CD1c-positive myeloid dendritic cell (primary cell): ENCODE measurements around the gene GPRC6A.

Experiments
- DNase-seq: peaks from one replicate; pipeline ENCODE4 v3.0.0-alpha.2; 2016; ENCODE audit errors: extremely low spot score

GPRC6A gene

DNA sequence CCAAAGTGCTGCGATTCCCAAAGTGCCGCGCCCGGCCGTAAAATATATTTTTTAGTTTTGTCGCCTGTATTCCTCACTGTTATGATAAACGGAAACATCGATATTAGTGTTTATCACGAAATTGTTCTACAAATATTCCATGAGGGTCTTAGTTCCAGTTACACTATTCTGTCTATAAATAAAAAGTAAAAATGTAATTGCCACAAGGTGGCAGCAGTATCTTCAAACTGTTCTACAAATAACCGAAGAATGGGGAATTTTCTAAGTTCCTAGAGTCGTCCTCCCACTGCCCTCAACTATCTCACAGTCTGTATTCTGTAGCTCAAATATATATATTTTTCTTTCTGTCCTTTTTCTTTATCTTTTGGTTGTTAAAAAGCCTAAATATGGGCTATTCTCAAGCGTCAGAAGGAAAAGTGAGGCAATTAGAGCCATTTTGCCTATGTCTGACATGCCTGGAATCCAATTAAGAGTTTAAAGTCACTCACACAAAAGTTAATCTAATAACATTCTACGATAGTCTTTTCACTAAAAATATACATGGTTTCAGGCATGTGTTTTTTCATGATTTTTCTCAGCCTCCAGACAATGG lies 49.2 kb downstream of the GPRC6A start:
- peak; percentile 37 for DNase-seq

DNA sequence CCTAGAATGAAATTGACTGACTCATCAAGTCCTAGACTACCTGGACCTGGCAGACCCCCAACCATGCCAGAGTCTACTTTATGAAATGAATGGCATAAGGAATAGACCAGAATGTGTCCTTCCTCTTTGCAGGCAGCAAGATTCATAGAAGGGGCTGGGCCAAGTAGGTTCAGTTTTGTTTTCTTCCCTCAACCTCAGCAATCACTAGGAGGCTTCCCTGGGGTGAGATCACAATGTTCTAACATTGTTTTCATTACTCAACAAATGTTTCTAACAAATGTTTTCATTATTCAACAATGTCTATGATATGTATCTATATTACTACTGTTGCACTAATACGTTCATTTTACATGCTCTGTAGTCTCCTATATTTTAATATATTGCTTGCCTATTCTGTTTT lies 55.0 kb downstream of the GPRC6A start:
- no peak for DNase-seq

DNA sequence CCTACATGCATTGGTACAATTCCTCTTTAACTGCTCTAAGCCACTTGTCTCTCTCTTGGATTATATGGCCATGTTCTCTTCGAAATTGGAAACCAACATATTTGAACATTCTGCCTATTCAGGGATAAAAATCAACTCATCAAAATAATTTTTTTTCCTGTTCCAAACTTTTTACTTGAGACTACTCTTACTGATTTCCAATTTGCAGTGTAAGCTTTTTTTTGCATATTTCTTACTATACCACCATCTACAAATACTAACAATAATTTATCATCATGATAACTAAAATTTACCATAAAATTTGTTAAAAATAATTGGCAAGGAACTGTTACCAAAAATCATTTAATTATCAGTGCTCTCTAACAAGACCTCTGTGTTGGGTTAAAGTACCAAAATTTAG lies 56.4 kb downstream of the GPRC6A start:
- DNase-seq, result no peak

GRCh38 chr6:116767715-116768114 lies 61.2 kb downstream of the GPRC6A start:
- DNase-seq, result no peak

GRCh38 chr6:116766506-116767176 lies 62.2 kb downstream of the GPRC6A start:
- no peak for DNase-seq

GRCh38 chr6:116764961-116765841 lies 63.7 kb downstream of the GPRC6A start, which contains the start of gene FAM162B:
Gene FAM162B (minus strand): TSS chr6:116765719. CDS start chr6:116765576, 143 bp downstream.
- DNase-seq, result no peak

- no peak for DNase-seq
Measured at GRCh38 chr6:116764629-116764960, 64.3 kb downstream of the GPRC6A start.

- no peak for DNase-seq
Measured at GRCh38 chr6:116763906-116764628, 64.8 kb downstream of the GPRC6A start.

DNA sequence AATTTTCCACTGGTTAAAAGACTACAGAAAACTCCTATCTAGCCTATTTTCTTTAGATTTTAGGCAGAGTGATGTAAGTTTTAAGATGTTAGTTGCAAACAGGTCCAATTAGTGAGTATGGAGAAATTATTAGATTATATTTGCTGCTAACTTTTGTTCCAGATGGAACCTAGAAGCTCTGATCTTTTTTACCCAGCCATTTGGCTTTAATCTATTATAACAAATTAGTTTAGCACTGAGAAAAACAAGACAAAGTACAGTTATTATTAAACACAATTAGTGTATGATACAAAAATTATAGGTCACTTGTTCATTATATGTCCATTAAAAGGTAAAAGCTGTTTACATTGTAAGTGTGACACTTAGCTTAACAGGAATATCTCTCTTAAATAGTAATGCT lies 65.8 kb downstream of the GPRC6A start:
- DNase-seq, result no peak

DNA sequence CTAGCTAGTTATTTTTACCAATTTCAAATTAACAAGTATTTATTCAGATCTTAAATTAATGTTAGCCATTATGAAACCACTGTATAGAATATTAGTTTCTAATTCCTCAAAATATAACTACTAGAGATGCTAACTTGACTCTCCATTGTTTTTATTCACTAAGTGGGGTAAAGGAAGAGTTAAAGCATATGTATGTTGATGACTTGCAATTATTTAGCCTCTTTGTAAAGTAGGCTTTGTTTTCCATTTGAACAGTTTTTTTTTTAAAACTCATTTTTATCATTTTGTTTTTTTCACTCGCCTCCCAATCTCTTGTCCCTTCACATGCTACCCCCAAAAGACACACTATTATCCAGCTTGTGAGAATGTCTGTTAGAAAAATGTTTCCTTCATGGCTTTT lies 66.6 kb downstream of the GPRC6A start:
- no peak for DNase-seq

- DNase-seq, result no peak
Measured at GRCh38 chr6:116761779-116762178, 67.1 kb downstream of the GPRC6A start.

- DNase-seq, result no peak
Measured at GRCh38 chr6:116745176-116745575, 83.7 kb downstream of the GPRC6A start.
